Upper lobe of left lung (tissue), 4 donors: ENCODE data around the gene DPY19L1.
"Not testable (repeated sequence)": the region's sequence is repeated elsewhere in the genome, so short reads cannot be mapped to it uniquely, and the experiment has no call there.

Source experiments
- EP300 ChIP-seq, 4 donors: sonication (generic); formaldehyde crosslinking; IDR thresholded peaks; one replicate each; pipeline ENCODE4 v1.5.1; 2017; ENCODE audit warnings: antibody characterized with exemption in 4 of 4, control low read depth in 2 of 4
- POLR2A ChIP-seq, 4 donors: fragments of 450-650 bp; IDR thresholded peaks; one replicate each; pipeline ENCODE4 v1.5.1; 2016 to 2017; ENCODE audit warnings: antibody characterized with exemption in 4 of 4, mild to moderate bottlenecking in 2 of 4
- TF ChIP-seq, protein P1 (sequence below), 6 experiments: fragments of 450-650 bp in 4 of 6; fragments of 200-600 bp in 2 of 6; sonication (generic) in 2 of 6; IDR thresholded peaks; one replicate each; pipeline ENCODE4 v1.5.1; 2016 to 2019; ENCODE audit warnings: antibody characterized with exemption in 6 of 6

DNA sequence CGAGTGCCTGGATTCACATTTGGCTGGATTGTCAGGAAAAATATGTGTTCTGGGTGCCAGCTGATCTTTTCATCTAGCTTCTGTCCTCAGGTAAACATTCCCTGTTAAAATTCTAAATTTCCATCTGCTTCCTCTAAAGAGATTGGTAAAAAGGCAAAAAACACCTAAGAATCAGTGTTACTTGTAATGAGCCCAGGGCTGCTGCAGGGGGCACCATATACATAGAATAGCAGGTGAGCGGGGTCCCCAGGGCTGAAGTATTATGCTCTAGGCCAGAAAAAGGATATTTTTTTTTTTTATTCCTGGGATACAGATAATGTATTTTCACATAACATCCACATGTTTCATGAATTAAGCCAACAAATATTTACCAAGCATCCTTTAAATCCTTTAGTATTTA, 18.4 kb upstream of the DPY19L1 start:
- not testable (repeated sequence) for TF ChIP-seq POLR2A, EP300 (IDR thresholded peaks at IDR 0.05)
- TF ChIP-seq, protein P1, sequence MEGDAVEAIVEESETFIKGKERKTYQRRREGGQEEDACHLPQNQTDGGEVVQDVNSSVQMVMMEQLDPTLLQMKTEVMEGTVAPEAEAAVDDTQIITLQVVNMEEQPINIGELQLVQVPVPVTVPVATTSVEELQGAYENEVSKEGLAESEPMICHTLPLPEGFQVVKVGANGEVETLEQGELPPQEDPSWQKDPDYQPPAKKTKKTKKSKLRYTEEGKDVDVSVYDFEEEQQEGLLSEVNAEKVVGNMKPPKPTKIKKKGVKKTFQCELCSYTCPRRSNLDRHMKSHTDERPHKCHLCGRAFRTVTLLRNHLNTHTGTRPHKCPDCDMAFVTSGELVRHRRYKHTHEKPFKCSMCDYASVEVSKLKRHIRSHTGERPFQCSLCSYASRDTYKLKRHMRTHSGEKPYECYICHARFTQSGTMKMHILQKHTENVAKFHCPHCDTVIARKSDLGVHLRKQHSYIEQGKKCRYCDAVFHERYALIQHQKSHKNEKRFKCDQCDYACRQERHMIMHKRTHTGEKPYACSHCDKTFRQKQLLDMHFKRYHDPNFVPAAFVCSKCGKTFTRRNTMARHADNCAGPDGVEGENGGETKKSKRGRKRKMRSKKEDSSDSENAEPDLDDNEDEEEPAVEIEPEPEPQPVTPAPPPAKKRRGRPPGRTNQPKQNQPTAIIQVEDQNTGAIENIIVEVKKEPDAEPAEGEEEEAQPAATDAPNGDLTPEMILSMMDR (IDR thresholded peaks at IDR 0.05): not testable (repeated sequence)
